HepG2 (cell line): ENCODE data around the gene PRIMPOL.

Source experiments
- EZH2 ChIP-seq: conservative IDR thresholded peaks from 2 replicates; pipeline ENCODE4 v1.6.1; 2012; ENCODE audit warnings: mild to moderate bottlenecking, low read depth, low read length, moderate library complexity
- NR2F1 ChIP-seq, 2 experiments: fragments of 450-650 bp in 1 of 2; formaldehyde crosslinking in 1 of 2; IDR thresholded peaks; 2 replicates each; pipeline versions ENCODE4 v1.5.0 to v1.6.1; 2016 to 2020; ENCODE audit warnings: mild to moderate bottlenecking in 1 of 2, missing compliant biosample characterization in 1 of 2, missing genetic modification reagents in 1 of 2, moderate library complexity in 1 of 2
- RELA ChIP-seq: sonication (generic); formaldehyde crosslinking; IDR thresholded peaks from 2 replicates; pipeline ENCODE4 v1.4.0; 2020; ENCODE audit warnings: missing genetic modification reagents
- SUZ12 ChIP-seq: fragments of 150-350 bp; IDR thresholded peaks from 2 replicates; pipeline ENCODE4 v1.6.1; 2014; ENCODE audit warnings: low read depth, low read length
- TAF1 ChIP-seq: sonication (generic); formaldehyde crosslinking; IDR thresholded peaks from 2 replicates; pipeline ENCODE4 v1.4.0; 2020; ENCODE audit warnings: missing genetic modification reagents
- XRCC5 ChIP-seq: fragments of 200-400 bp; formaldehyde crosslinking; optimal IDR thresholded peaks from 2 replicates; pipeline ENCODE3; 2017; ENCODE audit warnings: mild to moderate bottlenecking, low read length
- ZKSCAN1 ChIP-seq: fragments of 150-350 bp; IDR thresholded peaks from 2 replicates; pipeline ENCODE4 v1.6.1; 2014; ENCODE audit warnings: low read length
- ZNF333 ChIP-seq: sonication (generic); formaldehyde crosslinking; IDR thresholded peaks from 2 replicates; pipeline ENCODE4 v1.4.0; 2020; ENCODE audit warnings: mild to moderate bottlenecking, missing genetic modification reagents, borderline replicate concordance
- TF ChIP-seq, protein P1 (sequence below): sonication (generic); formaldehyde crosslinking; IDR thresholded peaks from 2 replicates; pipeline ENCODE4 v1.5.0; 2020; ENCODE audit warnings: mild to moderate bottlenecking, missing genetic modification reagents, moderate library complexity
- TF ChIP-seq, protein P2 (sequence below): sonication (generic); formaldehyde crosslinking; IDR thresholded peaks from 2 replicates; pipeline ENCODE4 v1.8.0; 2022; ENCODE audit warnings: missing genetic modification reagents, mild to moderate bottlenecking, borderline replicate concordance

DNA sequence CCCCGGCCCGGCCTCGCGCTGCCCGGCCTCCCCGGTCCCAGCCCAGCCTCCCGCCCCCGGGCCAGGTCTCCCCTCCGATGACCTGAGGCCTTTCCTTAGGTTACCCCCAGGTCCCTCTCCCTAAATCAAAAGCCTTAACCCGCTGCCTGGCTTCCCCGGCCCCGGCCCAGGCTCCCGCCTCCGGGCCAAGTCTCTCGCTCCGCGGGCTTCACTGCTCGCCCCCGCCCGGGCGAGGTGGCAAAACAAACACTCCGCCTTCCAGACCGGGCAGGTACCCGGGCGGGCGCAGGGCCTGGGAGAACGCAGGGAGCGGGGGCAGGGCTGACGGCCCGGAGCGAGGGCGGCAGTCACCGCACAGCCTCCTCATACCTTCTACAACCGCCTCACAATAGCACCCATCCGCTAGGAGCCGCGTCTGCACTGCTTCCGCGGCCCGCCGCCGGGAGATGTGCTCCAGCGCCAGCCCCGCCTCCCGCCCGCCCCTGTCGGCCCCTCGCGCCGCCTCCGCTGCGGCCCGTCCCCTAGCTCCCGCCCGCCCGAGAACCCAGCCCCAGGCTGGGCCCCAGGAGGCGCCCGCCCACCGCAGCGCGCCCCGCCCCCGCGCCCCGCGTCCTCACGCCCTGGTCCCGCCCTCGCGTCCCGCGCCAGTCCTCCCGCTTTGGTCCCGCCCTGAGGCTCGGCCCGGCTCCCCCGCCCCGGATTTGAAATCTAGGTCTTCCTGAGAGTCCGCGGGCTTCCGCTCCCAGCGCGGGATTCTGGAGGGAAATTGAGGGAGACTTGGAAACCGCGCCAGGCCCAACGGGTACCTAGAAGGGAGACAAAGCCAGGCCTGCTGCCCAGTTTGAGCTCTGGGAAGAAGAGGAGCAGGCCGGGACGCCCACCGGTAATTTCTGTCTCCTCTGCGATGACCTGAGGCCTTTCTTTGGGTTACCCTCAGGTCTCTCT lies at the start of gene PRIMPOL, which contains the start of gene CASP3:
- TF ChIP-seq, protein P1, sequence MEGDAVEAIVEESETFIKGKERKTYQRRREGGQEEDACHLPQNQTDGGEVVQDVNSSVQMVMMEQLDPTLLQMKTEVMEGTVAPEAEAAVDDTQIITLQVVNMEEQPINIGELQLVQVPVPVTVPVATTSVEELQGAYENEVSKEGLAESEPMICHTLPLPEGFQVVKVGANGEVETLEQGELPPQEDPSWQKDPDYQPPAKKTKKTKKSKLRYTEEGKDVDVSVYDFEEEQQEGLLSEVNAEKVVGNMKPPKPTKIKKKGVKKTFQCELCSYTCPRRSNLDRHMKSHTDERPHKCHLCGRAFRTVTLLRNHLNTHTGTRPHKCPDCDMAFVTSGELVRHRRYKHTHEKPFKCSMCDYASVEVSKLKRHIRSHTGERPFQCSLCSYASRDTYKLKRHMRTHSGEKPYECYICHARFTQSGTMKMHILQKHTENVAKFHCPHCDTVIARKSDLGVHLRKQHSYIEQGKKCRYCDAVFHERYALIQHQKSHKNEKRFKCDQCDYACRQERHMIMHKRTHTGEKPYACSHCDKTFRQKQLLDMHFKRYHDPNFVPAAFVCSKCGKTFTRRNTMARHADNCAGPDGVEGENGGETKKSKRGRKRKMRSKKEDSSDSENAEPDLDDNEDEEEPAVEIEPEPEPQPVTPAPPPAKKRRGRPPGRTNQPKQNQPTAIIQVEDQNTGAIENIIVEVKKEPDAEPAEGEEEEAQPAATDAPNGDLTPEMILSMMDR (CRISPR knock-in tag): peak; percentile 51
- no peak; the same call in 1 of the 2 replicates for TF ChIP-seq ZNF333 (CRISPR knock-in tag)
- TF ChIP-seq, protein P2, sequence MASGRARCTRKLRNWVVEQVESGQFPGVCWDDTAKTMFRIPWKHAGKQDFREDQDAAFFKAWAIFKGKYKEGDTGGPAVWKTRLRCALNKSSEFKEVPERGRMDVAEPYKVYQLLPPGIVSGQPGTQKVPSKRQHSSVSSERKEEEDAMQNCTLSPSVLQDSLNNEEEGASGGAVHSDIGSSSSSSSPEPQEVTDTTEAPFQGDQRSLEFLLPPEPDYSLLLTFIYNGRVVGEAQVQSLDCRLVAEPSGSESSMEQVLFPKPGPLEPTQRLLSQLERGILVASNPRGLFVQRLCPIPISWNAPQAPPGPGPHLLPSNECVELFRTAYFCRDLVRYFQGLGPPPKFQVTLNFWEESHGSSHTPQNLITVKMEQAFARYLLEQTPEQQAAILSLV: peak; percentile 16; the same call in 1 of the 2 replicates
- TF ChIP-seq RELA (CRISPR knock-in tag): no peak
- no peak for TF ChIP-seq EZH2
- no peak for TF ChIP-seq SUZ12
- no peak for TF ChIP-seq ZKSCAN1
- peak; percentile 10 for TF ChIP-seq XRCC5
- TF ChIP-seq TAF1 (CRISPR knock-in tag): peak; percentile 92
- TF ChIP-seq NR2F1 (CRISPR knock-in tag; IDR thresholded peaks at IDR 0.05): no peak
